Germinal center (tissue), 1 donor: ENCODE measurements around the gene MKI67.
"Not testable (repeated sequence)": the region's sequence is repeated elsewhere in the genome, so short reads cannot be mapped to it uniquely, and the experiment has no call there.

Source experiments
- DNase-seq: peaks from one replicate; pipeline ENCODE4 v3.0.0; 2012; ENCODE audit warnings: mixed read lengths, low spot score

MKI67 gene

DNA sequence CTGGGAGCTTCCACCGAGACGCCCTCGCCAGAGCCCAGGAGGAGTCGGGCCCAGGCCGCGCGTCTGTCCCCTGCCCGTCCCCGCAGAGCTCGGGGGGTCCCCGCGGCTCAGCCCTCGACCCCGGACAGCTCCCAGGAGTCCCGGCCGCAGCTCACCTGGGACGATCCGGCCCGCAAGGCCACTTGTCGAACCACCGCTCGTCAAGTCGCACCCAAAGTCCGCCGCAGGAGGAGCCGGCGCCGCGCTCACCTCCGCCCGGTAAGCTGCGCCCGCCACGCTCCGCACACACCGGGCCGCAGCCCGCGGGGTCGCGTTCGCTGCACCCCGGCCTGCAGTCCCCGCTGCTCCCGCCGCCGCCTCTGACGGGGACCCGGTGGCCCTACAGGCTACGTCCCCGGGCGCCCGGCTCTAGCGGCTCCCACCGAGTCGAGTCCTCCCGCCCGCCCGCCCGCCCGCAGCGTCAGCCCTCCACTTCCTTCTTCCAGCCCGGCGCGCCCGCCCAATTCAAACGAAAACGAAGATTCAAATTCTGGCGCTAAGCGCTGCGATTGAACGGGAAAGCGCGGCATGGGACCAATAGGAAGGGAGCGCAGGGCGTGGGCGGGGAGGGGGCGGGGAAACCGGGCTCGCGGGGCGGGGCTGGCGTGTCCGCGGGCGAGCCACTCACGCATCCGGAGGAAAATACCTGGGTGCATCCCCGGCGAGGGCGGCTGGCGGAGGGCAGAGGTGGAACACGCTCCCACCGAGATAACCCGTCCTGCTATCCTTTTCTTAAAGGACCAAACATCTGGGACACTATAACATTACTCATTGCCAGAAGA is at the start of gene MKI67:
Gene MKI67 (minus strand): TSS at position 480 of the 821 bp plus-strand sequence. CDS start 756 bp downstream, outside the sequence.
- DNase-seq = peak; percentile 95

DNA sequence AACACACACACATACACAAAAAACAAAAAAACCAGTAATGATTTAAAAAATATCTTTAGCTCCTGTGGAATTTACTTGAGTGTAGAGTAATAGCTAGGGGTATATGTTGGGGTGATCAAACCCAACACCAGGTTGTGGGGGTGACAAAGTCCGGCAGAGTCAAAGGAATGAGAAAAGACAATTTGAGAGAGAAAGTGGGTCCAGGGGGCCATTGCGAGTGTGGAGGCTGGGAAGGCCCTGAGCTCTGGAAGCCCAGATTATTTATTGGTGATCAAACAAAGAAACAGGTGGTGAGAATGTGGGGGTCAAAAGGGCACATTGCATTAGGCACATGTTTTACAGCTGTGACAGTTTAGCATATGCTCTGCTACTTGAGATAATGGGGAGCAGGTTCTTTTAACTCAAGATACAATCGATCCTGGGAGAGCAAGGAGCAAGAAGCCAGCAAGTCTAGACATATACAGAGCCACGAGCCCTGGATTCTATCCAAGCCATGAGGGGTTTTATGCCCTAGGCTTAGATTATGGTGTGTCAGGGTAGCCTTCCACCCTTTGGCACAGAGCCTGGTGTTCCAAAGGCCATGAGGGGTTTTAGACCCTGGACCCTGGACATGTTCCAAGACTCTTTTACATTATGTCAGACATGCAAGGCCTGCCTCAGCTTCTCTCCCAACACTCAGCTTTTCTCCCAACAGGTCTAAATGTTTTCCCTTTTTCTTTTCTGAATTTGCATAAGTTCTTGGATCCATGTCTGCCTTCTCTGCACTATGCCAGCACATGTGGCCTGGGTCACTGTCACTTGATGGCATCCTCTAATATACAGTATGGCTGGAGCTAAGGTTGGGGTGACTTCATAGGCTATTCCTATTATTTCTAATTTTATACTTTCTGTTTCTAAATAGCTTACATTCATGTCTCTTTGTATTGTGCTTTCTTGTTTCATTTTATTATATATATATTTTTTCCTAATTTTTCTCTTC is 48.6 kb upstream of the MKI67 start:
- DNase-seq = no peak

DNA sequence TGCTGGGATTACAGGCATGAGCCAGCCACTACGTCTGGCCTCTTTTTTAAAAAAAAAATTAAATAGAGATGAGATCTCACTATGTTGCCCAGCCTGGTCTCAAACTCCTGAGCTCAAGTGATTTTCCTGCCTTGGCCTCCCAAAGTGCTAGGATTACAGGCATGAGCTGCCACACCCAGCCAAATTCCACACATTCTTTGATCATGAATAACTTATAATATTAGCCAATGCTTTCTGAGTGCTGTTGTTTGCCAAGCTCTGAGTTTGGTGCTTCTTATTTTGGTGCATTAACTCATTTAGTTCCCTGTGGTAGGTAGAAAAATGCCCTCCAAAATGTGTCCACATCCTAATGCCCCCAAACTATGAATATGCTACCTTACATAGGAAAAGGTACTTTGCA is 47.2 kb upstream of the MKI67 start:
- DNase-seq = no peak

GRCh38 chr10:128172756-128173155 is 46.5 kb upstream of the MKI67 start:
- DNase-seq = no peak

DNA sequence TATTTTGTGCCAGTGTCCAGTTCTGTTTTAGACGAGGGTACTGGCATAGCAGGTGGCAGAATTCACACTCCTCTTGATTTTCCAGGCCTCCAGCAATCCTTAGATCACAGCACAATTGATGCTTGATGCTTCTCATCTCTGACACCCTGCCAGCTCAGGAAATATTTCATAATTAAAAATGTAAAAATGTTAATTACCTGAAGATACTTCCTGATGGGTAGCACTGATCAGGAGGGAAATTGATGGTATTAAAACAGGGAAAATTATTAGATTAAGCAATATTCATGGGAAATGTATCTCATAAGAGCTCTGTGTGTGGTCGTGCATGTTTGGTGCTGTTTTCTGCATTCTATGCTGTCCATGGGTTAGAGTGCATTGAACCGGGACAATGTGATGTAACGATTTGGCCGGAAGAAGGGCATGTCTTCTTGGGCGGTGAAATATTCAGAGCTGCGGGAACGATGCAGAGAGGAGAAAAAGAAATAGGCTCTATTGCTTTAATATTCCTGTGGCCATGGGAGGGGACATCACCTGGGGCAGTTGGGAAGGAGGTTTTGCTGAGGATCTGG is 43.7 kb upstream of the MKI67 start:
- DNase-seq = no peak

DNA sequence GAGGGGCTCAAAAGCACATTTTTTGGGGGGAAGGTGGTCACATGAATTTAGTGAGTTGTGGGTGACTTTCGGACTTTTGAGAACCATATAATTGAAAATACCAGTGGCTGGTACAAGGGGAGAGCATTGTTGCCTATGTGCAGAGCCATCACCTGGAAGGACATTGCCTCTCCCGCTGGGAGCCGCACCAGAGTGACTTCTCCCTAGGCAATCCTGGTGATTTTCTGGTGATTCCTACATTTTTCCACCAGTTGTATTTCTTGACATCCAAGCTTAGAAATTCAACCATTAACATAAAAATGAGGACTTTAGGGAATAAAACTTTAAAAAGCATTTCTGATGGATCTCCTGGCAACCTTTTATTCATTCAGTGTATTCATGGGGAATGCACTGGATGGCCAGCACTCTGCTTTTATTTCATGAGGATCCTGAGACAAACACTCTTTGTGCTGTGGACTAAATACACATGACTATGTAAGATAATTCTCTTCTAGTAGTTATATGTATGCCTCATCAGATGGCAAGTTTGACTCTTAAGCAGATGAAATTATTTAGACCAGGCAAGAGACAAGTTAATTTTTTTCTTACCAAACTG is 41.8 kb upstream of the MKI67 start:
- DNase-seq = no peak

GRCh38 chr10:128167123-128167522 is 40.9 kb upstream of the MKI67 start:
- not testable (repeated sequence) for DNase-seq

DNA sequence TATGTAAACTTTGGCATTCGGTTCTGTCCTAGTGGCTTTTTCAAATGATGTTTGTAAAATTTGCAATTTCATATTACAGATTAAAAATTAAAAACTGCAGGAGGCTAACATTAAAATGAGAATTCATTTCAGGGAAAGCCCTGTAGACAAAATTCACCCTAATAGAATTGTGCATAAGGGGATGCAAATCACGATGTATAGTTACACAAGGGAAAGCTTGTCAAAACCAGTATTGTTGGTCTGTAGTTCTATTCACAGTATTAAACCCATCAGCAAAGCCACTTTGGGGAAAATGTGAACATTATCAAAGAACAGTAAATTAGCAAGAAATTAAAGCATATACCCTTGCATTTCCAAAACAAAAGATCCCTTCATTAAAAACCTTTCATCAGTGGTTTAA is 39.9 kb upstream of the MKI67 start:
- DNase-seq = no peak

GRCh38 chr10:128165536-128165935 is 39.3 kb upstream of the MKI67 start:
- DNase-seq = no peak

DNA sequence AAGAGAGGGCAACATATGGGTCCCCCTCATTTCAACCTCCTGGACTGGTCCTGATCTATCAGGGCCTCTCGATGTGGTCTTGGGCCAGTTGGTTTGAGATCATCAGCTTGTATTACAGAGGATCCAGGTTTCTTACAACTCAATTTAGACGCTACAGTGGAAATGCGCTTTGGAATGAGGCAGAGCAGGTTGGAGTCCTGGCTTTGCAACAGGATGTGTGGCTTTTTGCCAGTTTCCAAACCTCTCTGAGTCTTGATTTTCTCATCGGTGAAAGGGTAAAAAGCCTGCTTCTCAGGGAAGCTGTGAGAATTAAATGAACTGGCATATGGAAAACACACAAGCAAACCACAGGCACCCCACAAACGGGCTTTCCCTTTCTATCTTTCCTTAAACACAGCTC is 37.5 kb upstream of the MKI67 start:
- DNase-seq = no peak

DNA sequence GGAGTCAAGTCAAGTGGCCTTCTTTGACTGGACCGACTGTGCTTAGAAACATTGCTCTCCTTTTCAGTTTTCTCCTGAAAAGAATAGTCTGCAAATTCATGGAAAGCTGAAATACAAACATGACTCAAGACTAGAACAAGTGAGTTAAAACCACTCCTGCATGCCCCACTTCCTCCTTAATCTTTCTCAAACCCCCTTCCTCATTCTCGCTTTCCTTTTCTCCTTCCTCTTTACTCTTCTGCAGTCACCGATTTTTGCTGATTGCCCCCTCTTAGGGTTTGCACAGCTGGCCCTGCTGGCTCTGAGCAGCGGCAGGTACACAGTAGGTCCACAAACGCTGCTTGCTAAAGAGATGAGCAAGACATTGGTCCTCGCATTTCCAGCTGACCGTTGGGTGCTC is 34.8 kb upstream of the MKI67 start:
- DNase-seq = peak; percentile 57

- DNase-seq = no peak
Observed at GRCh38 chr10:128160297-128160711, 34.1 kb upstream of the MKI67 start.

DNA sequence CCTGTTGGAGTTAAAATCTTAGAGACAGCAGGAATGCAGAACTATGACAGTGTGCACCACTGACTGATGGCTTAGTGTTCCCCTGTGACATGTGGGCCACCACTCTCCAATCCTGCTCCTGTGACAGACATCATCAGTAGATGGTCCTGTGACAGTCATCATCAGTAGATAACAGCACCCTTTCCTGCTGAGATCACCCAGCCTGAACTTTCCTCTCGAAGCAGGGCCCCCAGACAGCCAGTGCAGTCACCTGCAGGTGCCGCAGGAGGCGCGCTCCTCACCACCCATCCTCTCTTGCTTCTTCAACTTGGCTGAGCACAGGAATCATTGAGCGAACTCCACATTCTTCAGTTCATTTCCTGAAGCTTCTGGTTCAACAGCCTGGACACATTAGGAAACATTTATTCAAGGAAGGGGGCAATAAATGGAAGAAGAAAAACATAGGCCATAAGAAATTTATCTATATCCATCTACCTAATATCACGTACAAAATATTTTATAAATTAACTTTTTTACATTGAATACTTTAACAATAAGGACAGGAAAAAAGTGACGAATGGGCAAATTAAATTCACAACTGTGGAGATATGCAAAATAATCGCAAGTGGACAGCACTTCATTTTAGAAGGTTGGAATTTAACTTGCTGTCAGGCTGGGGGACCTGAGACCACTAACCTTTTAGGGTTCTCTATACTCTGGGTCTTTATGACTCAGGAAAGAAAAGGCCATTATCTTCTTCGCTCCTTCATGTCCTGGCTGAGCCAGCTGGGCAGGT is 32.0 kb upstream of the MKI67 start:
- DNase-seq = no peak

DNA sequence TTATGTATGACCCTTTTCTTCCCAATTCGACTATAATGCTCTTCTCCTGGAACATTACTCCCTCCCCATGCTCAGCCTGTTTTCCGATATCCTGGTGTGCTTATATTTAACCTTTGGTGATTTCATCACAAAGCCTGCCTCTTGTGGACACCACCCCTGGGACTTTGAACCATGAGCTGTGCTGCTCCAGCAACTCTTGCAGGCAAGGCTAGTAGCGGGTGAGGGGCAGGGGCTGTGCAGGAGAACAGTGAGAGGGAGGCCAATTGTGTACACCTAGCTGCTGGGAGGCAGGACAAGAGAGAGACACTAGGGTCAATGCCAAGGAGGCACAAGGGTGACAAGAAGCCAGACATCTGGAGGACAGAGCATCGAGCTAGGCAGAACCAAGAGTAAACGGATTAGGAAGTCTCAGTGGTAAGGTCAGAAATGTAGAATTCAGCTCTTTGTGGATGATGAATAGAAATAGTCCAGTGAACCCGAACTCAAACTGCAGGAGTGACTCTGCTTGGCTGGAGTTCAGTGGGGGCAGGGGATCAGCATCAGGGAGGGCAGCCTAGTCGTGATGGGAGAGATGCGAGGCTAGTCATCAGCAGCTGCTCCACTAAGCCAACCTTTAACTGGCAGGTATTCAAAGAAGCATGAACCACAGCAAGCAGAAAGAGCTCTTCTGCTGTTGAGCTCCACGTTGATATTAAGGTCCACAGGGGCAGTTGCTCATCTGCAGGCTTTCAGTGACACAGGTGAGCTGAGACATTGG is 31.0 kb upstream of the MKI67 start:
- no peak for DNase-seq

DNA sequence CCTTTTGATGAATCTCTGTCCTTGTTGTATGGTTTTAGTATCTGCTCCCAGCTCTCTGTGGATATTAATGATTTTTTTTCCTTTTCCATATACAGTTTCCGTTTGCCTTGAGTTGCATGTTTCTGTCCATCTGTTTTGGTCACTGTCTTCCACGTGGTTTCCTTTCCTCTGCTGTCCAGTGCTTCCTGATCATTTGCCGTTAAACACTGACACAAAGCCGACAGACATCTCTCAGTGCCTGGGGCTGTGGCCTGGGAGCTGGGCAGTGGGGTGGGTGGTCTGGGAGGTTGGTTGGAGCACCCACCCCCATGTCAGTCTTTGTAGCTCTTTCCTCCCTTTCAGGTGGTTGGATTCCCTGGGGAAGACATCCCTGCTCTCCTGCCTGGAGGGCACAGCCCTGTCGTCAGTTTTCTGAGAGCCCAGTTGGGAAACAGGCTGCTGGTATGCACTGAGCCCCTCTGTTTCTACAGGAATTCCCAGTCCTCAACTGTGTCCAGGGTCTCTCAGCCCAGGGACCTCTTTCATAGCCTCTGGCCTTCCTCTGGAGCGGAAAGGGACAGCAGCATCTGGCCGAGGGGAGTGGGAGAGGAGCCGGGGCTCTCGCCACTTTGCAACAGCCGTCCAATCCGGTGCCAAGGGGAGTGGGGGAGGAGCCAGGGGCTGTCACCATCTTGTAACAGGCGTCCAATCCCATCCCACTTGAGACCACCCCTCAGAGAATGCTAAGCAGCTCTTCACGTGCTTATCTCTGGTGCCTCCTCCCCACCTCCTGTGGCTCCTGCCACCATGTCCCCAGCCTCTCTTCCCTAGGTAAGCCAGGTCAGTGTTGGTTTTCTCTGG is 26.7 kb upstream of the MKI67 start:
- no peak for DNase-seq

DNA sequence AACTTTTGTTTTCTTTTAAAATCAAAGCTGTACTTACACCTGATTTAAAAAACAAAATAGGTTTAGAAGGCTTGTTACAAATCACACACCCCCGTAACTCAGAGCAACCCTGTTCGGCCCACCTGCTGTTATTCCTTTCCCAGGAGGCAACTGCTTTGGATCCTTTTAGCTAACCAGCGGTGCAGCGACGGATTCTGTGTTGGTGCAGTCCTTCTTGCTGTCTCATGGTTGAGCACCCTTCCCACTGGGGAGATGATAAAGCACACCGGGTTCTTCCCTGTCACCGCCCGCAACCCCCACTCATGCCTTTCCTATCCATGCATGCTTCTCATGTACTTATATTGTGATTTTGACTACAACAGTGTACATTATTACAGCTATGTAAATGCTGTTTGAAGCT is 24.8 kb upstream of the MKI67 start:
- DNase-seq = no peak

DNA sequence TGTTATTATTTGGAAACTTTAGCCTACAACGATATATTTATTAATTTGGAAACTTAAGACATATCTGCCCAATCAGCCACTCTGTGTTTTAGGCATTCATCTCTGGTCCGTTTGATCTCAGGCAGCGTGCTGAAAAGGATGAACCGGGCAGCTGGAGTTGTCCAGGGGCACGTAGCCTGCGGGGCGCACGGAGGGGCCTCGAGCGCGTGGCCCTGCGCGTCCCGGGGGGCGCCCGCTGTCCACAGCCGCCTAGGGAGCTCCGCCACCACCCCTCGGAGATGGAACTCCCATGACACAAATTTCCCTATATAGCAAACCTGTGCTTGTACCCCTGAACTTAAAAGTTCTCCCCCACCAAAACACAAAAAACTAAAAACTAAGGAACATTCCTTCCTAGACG is 24.3 kb upstream of the MKI67 start:
- DNase-seq = no peak

DNA sequence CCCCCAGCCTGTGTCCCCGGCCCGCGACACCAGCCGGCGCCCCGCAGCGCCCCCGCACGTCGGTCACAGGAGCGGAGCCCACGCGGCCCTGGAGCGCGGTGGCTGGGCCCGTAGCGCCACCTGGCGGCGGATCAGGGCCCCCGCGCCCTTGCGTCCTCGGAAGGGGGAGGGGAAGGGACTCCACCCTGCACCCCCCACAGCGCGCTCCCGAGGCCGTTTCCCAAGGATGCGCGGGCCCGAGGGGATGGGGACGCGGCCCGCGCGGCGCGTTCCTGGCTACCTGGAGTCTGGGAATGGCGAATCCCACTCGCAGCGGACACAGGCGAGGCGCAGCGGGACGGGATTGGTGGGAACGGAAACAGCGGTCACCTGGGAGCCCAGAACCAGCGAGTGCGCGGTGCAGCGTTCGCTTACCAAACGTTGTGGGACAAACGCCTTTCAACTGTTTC is 23.8 kb upstream of the MKI67 start:
- peak; percentile 90 for DNase-seq

GRCh38 chr10:128149267-128150014 is 23.2 kb upstream of the MKI67 start:
- no peak for DNase-seq
